ENCODE measurements around the gene EFR3B.

DNA sequence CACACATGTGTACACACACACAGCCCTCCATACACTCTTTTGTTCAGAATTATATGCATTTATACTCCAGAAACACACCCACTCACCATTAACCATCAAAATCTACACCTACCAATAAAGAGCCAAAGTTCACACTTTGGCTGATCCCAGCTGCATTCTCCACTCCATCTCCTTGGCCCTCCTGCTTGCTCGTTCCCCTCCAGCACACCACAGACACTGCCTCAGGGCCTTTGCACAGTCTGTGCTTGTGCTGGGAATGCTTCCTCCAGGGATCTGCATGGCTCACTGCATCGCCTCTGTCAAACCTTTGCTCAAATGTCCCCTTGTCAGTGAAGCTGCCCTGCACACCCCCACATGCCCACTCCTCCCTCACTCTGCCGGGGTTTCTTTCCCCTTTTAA is 80.5 kb downstream of the EFR3B start:
- TF ChIP-seq ZFX (IDR thresholded peaks at IDR 0.05; ENCODE audit: borderline replicate concordance), result no peak
- TF ChIP-seq, protein P1, sequence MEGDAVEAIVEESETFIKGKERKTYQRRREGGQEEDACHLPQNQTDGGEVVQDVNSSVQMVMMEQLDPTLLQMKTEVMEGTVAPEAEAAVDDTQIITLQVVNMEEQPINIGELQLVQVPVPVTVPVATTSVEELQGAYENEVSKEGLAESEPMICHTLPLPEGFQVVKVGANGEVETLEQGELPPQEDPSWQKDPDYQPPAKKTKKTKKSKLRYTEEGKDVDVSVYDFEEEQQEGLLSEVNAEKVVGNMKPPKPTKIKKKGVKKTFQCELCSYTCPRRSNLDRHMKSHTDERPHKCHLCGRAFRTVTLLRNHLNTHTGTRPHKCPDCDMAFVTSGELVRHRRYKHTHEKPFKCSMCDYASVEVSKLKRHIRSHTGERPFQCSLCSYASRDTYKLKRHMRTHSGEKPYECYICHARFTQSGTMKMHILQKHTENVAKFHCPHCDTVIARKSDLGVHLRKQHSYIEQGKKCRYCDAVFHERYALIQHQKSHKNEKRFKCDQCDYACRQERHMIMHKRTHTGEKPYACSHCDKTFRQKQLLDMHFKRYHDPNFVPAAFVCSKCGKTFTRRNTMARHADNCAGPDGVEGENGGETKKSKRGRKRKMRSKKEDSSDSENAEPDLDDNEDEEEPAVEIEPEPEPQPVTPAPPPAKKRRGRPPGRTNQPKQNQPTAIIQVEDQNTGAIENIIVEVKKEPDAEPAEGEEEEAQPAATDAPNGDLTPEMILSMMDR (IDR thresholded peaks at IDR 0.05), result no peak

Measured in 22Rv1 (cell line).